Effector CD8-positive, alpha-beta T cell (primary cell): Measurements from ENCODE around the gene PCSK7.

Source experiments
- DNase-seq: peaks from one replicate; lab custom pipeline; 2025; lab: John Stamatoyannopoulos, UW

The PCSK7 gene

GRCh38 chr11:117181586-117182550 is 50.0 kb downstream of the PCSK7 start:
- no peak for DNase-seq

- peak; percentile 22 for DNase-seq
Observed at GRCh38 chr11:117180661-117181585, 51.0 kb downstream of the PCSK7 start.

GRCh38 chr11:117180020-117180419 is 51.9 kb downstream of the PCSK7 start:
- DNase-seq: no peak

- peak; percentile 21 for DNase-seq
Observed at GRCh38 chr11:117179048-117179999, 52.5 kb downstream of the PCSK7 start.

- DNase-seq: peak; percentile 79
Observed at GRCh38 chr11:117178210-117179034, 53.5 kb downstream of the PCSK7 start, which contains the start of gene SIDT2. TSS of gene SIDT2 (plus strand) at chr11:117178743. CDS start at chr11:117179264, 521 bp downstream.

DNA sequence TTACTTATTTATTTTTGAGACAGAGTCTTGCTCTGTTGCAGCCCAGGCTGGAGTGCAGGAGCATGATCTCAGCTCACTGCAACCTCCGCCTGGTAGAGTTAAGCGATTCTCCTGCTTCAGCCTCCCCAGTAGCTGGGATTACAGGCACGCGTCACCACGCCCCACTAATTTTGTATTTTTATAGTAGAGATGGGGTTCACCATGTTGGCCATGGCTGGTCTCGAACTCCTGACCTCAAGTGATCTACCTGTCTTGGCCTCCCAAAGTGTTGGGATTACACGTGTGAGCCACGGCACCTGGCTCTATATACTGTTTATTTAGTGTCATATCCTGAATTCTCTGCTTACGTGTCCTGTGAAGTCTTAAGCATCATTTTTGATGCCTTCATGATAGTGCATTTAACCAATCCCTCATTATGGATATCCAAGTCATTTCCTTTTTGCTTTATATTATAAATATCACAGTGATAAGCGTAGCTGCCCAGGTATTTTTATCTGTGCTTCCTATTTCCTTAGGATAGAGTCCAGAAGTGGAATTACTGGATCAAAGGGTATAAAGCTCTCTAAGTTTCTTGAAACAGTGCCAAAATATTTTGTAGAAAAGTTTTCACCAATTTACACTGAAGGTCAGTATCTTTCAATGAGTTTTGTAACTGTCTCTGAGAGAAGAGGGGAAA is 54.2 kb downstream of the PCSK7 start:
- no peak for DNase-seq

GRCh38 chr11:117176186-117176585 is 55.7 kb downstream of the PCSK7 start:
- DNase-seq: no peak

GRCh38 chr11:117175781-117176180 is 56.1 kb downstream of the PCSK7 start:
- no peak for DNase-seq

GRCh38 chr11:117175104-117175503 is 56.8 kb downstream of the PCSK7 start:
- no peak for DNase-seq

DNA sequence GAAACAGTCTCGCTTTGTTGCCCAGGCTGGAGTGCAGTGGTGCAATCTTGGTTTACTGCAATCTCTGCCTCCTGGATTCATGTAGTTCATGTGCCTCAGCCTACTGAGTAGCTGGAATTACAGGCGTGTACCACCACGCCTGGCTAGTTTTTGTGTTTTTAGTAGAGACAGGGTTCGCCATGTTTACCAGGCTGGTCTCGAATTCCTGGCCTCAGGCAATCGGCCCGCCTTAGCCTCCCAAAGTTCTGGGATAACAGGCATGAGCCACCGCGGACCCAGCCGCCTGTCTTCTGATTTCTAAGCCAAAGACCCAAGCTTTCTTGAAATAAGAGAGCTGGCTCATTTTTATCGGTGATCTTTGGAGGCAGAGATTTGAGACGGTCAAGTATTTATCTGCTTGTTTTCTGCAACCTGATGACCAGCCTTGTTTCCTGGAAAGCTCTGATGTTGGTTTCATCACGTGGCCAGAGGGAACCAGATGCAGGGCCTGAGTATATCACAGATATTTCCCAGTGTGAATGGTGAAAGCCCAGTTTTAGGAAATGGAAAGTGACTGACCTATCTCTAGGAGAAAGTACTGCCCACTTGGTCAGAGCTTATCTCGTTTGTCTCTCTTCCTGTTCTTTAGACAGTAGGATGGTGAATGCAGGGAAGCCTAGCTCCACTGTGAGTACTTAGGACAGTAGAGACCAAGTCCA is 59.0 kb downstream of the PCSK7 start:
- no peak for DNase-seq

DNA sequence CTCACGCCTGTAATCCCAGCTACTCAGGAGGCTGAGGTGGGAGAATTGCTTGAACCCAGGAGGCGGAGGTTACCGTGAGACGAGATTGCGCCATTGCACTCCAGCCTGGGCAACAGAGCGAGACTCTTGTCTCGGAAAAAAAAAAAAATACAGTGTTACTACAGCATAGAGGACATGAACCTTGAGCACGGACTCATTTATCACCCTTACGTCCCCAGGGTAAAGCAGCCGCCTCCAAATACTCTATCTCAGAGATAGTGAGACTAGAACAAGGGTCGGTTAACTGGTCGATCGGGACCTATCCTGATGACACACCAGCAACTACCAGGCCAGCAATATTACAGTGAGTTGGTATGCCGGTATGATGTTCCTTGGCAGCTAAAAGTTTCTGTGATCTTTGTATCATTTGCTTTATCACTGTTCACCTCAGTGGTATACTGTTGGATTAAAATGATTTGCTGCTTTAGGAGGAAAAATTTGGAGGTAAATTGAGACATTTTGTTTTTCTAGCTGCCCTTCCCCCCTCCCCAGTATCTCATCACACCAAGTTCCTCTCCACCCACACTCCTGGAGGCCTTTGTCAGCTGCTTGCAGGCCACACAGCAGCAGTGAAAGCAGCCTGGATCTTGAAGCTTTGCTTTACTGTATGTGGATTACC is 60.3 kb downstream of the PCSK7 start:
- DNase-seq: no peak

DNA sequence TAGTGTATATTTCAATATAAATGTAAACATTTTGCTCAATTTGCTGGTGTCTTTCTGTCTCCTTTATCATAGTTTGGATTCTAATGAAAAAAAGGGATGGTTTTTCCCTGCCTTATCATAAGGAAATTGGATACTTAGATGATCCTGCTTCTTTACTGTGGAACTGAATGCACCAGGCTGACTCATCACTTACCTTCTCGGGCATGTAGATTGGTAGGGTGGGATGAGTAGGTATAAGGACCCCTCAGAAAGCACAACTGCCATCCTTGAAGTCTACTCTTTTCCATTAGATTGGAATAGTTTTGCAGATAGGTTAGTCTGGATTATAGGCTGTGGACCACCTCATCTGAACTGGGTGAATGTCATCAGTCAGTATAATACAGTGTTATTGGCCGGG is 60.9 kb downstream of the PCSK7 start:
- DNase-seq: no peak

- no peak for DNase-seq
Observed at GRCh38 chr11:117170210-117170609, 61.7 kb downstream of the PCSK7 start.

DNA sequence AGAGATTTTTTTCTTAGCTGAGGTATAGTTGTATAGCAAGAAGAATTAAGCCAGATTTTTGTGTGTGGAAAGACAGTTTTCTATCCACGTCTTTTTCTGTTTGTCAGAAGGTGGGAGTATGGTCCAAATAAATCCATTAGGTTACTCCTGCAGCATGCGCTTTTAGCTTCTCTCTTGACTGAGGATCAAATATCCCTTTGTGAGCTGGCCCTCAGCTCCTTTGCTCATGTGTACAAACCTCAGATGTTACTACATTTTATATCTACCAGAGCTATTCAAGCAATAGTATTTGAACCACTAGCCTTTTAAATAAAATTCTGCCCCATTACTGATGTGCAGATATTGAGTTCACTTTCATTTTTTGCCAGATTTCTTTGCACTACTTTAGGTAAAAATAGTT is 62.1 kb downstream of the PCSK7 start:
- DNase-seq: no peak

DNA sequence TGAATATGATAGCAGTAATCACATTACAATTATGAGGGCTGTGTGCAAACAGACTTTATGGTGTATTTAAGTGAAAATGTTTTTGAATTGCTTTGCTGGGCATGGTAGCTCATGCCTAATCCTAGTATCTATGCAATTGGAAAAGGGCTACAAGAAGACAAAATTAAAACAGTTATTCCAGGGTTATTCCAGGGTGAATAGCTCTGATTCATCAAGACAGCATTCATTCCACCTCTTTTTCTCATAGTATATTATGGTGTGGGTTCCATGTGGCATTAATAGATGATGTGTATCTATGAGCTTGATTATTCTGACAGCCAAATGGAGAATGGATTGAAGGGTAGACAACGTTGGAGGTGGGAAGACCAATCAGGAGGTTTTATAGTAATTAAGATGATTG is 65.4 kb downstream of the PCSK7 start:
- DNase-seq: no peak

DNA sequence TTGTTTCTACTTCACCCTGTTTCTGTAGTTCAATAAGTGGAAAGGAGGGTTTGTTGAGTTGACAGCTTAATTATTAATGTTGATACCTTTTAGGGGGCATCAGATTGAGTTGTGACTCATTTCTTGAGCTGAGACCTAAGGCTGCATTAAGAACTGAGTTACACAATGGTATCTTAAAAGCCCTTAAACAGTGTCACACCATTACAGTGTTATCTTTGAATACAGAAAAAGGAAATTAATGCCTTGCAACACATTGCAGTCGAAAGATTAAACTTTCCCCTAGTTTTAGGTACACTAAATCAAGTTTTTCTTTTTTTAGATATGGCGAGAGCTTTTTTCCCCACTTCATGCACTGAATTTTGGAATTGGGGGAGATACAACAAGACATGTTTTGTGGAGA is 71.0 kb downstream of the PCSK7 start:
- no peak for DNase-seq

- DNase-seq: no peak
Observed at GRCh38 chr11:117159892-117160291, 72.0 kb downstream of the PCSK7 start.

GRCh38 chr11:117157507-117157906 is 74.4 kb downstream of the PCSK7 start:
- DNase-seq: no peak

DNA sequence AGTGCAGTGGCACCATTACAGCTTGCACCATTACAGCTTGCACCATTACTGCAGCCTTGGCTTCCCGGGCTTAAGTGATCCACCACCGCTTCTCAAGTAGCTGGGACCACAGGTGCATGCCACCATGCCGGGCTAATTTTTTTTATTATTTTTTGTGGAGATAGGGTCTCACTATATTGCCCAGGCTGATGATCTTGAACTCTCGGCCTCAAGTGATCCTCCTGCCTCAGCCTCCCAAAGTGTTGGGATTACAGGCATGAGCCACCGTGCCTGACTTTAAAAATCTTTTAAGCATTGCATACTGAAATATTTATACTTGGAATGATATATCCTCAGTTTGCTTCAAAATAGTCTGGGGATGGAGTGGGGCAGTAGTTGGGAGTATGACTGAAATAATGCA is 77.4 kb downstream of the PCSK7 start:
- no peak for DNase-seq
